Ishikawa (cell line): ENCODE measurements around the gene TRANK1.
A peak's percentile ranks its signal among the peaks of the same experiment; 100 is the strongest.

Experiments
- CEBPB ChIP-seq: IDR thresholded peaks from 2 replicates; pipeline ENCODE4 v1.6.1; 2012
- CREB1 ChIP-seq: IDR thresholded peaks from 2 replicates; pipeline ENCODE4 v1.6.1; 2012; ENCODE audit warnings: low read depth
- EGR1 ChIP-seq: IDR thresholded peaks from 2 replicates; pipeline ENCODE4 v1.6.1; 2012
- EP300 ChIP-seq: IDR thresholded peaks from 2 replicates; pipeline ENCODE4 v1.6.1; 2012; ENCODE audit warnings: borderline replicate concordance
- FOXM1 ChIP-seq: IDR thresholded peaks from 2 replicates; pipeline ENCODE4 v1.6.1; 2012; ENCODE audit warnings: low read depth, borderline replicate concordance
- MAX ChIP-seq: IDR thresholded peaks from 2 replicates; pipeline ENCODE4 v1.6.1; 2012
- NFIC ChIP-seq: IDR thresholded peaks from 2 replicates; pipeline ENCODE4 v1.6.1; 2012
- RAD21 ChIP-seq: IDR thresholded peaks from 2 replicates; pipeline ENCODE4 v1.6.1; 2012; ENCODE audit warnings: low read depth
- REST ChIP-seq: IDR thresholded peaks from 2 replicates; pipeline ENCODE4 v1.6.1; 2012; ENCODE audit warnings: low read depth, mild to moderate bottlenecking
- TAF1 ChIP-seq: IDR thresholded peaks from 2 replicates; pipeline ENCODE4 v1.6.1; 2012; ENCODE audit warnings: low read depth, mild to moderate bottlenecking
- TCF12 ChIP-seq: IDR thresholded peaks from 2 replicates; pipeline ENCODE4 v1.6.1; 2012; ENCODE audit warnings: low read depth
- TEAD4 ChIP-seq: IDR thresholded peaks from 2 replicates; pipeline ENCODE4 v1.6.1; 2012
- USF1 ChIP-seq: IDR thresholded peaks from 2 replicates; pipeline ENCODE4 v1.6.1; 2012
- YY1 ChIP-seq: IDR thresholded peaks from 2 replicates; pipeline ENCODE4 v1.6.1; 2012; ENCODE audit warnings: low read depth
- ZBTB7A ChIP-seq: IDR thresholded peaks from 2 replicates; pipeline ENCODE4 v1.6.1; 2012; ENCODE audit warnings: low read depth

The TRANK1 gene

GRCh38 chr3:36837089-36837488 is 107.8 kb downstream of the TRANK1 start:
- TF ChIP-seq TCF12 (no peak), YY1 (no peak), RAD21 (peak; percentile 42)

- no peak for TF ChIP-seq ZBTB7A
- TF ChIP-seq EP300, result no peak
- TF ChIP-seq MAX, result no peak
- TF ChIP-seq YY1, result no peak
- no peak for TF ChIP-seq CREB1
- TF ChIP-seq CEBPB, result no peak
- no peak for TF ChIP-seq FOXM1
- no peak for TF ChIP-seq TEAD4
- TF ChIP-seq TAF1, result no peak
- TF ChIP-seq RAD21, result no peak
These were observed 111.6 kb downstream of the TRANK1 start for GRCh38 chr3:36833160-36833814.

- TF ChIP-seq EP300, result no peak
These were observed 112.4 kb downstream of the TRANK1 start for GRCh38 chr3:36832406-36832805.

GRCh38 chr3:36827133-36827532 is 117.7 kb downstream of the TRANK1 start:
- TF ChIP-seq CREB1 (no peak), ZBTB7A (no peak)

- TF ChIP-seq YY1 (no peak), TAF1 (no peak), TEAD4 (no peak)
These were observed 118.6 kb downstream of the TRANK1 start for GRCh38 chr3:36826240-36826639.

- no peak for TF ChIP-seq YY1
- TF ChIP-seq USF1, result no peak
- no peak for TF ChIP-seq CREB1
- no peak for TF ChIP-seq MAX
- no peak for TF ChIP-seq NFIC
- no peak for TF ChIP-seq REST
- no peak for TF ChIP-seq ZBTB7A
- no peak for TF ChIP-seq TEAD4
- TF ChIP-seq TAF1, result no peak
- TF ChIP-seq RAD21, result no peak
- TF ChIP-seq TCF12, result no peak
- no peak for TF ChIP-seq EGR1
- TF ChIP-seq EP300, result no peak
- TF ChIP-seq FOXM1, result no peak
- no peak for TF ChIP-seq CEBPB
These were observed 120.4 kb downstream of the TRANK1 start for GRCh38 chr3:36824443-36824842.

- TF ChIP-seq ZBTB7A (no peak), TAF1 (no peak), NFIC (no peak), CEBPB (no peak)
These were observed 121.0 kb downstream of the TRANK1 start for GRCh38 chr3:36823806-36824205.

- TF ChIP-seq USF1 (no peak), MAX (no peak), ZBTB7A (no peak), NFIC (no peak), TAF1 (no peak), EGR1 (no peak), TCF12 (no peak), CREB1 (no peak), YY1 (no peak), RAD21 (no peak), EP300 (no peak), REST (no peak), CEBPB (no peak), TEAD4 (no peak), FOXM1 (no peak)
These were observed 124.8 kb downstream of the TRANK1 start for GRCh38 chr3:36820083-36820482.
